ENCODE measurements around the gene AADACL2. TPM values are rescaled to one million over a fixed set of nuclear protein-coding genes. Genes with fewer than 3 reads are reported as not detected.

Gene AADACL2
- total and polyA plus RNA-seq, 2 of the 4 experiments (the other 2 are of a cell fraction), result not detected

GRCh38 chr3:151721294-151721693, 12.4 kb upstream of the AADACL2 start:
- H2BK120ac ChIP-seq (ENCODE audit: low read depth, low read length), result no peak overlapping the region
- H3K36me3 ChIP-seq (ENCODE audit: control insufficient read depth, insufficient read depth, low read length), result no peaks in the 10 kb centered on the region
- TF ChIP-seq MXI1 (IDR thresholded peaks at IDR 0.05; ENCODE audit: borderline replicate concordance, low read depth, low read length), result no peak
- no peak for TF ChIP-seq SMC3 (IDR thresholded peaks at IDR 0.05; ENCODE audit: low read depth, low read length)
- H3K4ac ChIP-seq (ENCODE audit: low read depth, low read length), result no peak overlapping the region
- CTCF ChIA-PET, result no interaction called here
- H3K9me3 ChIP-seq (ENCODE audit: control insufficient read depth, insufficient read depth, low read length), result no peaks in the 10 kb centered on the region
- H3K79me1 ChIP-seq (ENCODE audit: low read depth in 1 of 2, low read length in 2 of 2), result no peaks in the 10 kb centered on the region
- no peak overlapping the region for H2AFZ ChIP-seq (replicated peaks; ENCODE audit: low read length, poor library complexity)
- H3K4me1 ChIP-seq (ENCODE audit: control insufficient read depth, insufficient read depth, low read length), result no peaks in the 10 kb centered on the region
- no peak overlapping the region for H3K27ac ChIP-seq (ENCODE audit: insufficient read depth, low read length)
- no peak overlapping the region for H3K4me3 ChIP-seq (ENCODE audit: insufficient read depth, low read depth, low read length)
- in situ Hi-C loops (cut with MboI; ENCODE audit: low sequenced_read_pairs), result no loop called here
- H3K23ac ChIP-seq (ENCODE audit: low read depth, low read length), result no peak overlapping the region
- no peak overlapping the region for H4K5ac ChIP-seq (ENCODE audit: low read depth, low read length)
- DNase-seq (no peak), ATAC-seq (ENCODE audit: low read depth) (no peak)
- H2BK5ac ChIP-seq (ENCODE audit: low read depth, low read length, poor library complexity, severe bottlenecking), result no peak overlapping the region
- intact Hi-C loops (cut with micrococcal nuclease), result no loop called here
- BruUV-seq (replicated peaks), result no TSS peak
- no peak overlapping the region for H2AK5ac ChIP-seq (ENCODE audit: low read depth, low read length)
- H3K9ac ChIP-seq (ENCODE audit: low read depth, low read length), result no peak overlapping the region
- no peak overlapping the region for H2AK9ac ChIP-seq (replicated peaks; ENCODE audit: low read depth, low read length, poor library complexity)
- no peak overlapping the region for H2BK20ac ChIP-seq (ENCODE audit: low read depth, low read length)
- no peak overlapping the region for H3K14ac ChIP-seq (replicated peaks; ENCODE audit: low read depth, low read length)
- H4K91ac ChIP-seq (ENCODE audit: insufficient read depth, low read depth, low read length), result no peak overlapping the region
- no peak overlapping the region for H3K56ac ChIP-seq (ENCODE audit: extremely low read depth, insufficient read depth, low read length)
- dilution Hi-C loops (cut with HindIII; ENCODE audit: low sequenced_read_pairs, unreplicated experiment), result no loop called here
- POLR2A ChIA-PET (ENCODE audit: unreplicated experiment), result no interaction called here
- H4K8ac ChIP-seq (ENCODE audit: low read depth in 2 of 2, low read length in 2 of 2), result no peak overlapping the region
- WGBS, 2 experiments (ENCODE audit: extremely low coverage in 2 of 2, insufficient read length in 1 of 2), result 100% methylated on average over 2 of the region's 8 CpGs; no CpG with 5 or more reads in 1 of the 2 experiments
- no peak overlapping the region for H3K18ac ChIP-seq (ENCODE audit: low read depth, low read length)
- H3K27me3 ChIP-seq (ENCODE audit: control insufficient read depth, insufficient read depth, low read length), result no peaks in the 10 kb centered on the region
- H4K20me1 ChIP-seq (ENCODE audit: insufficient read depth, low read length), result no peaks in the 10 kb centered on the region
- H3K4me2 ChIP-seq (ENCODE audit: low read depth, low read length), result no peak overlapping the region
- H3K9me1 ChIP-seq (ENCODE audit: insufficient read depth, low read length), result no peaks in the 10 kb centered on the region
- H2BK15ac ChIP-seq (ENCODE audit: low read depth, low read length), result no peak overlapping the region
